ENCODE measurements around the gene PDE6D.

Gene PDE6D

GRCh38 chr2:231706731-231707624 is 74.1 kb downstream of the PDE6D start (continued):
- TF ChIP-seq ZNF280D (tag by site-specific recombination; IDR thresholded peaks at IDR 0.05) = 0 out of 2 replicates have a peak, but pooled peaks have one; percentile 14
- TF ChIP-seq ZNF76 (tag by site-specific recombination; IDR thresholded peaks at IDR 0.05; ENCODE audit: borderline replicate concordance, low read depth) = peak; percentile 83
- TF ChIP-seq ZNF2 (tag by site-specific recombination; IDR thresholded peaks at IDR 0.05) = peak; percentile 67
- no peak for TF ChIP-seq ZNF155 (tag by site-specific recombination; IDR thresholded peaks at IDR 0.05)
- peak; percentile 58 for TF ChIP-seq MZF1 (tag by site-specific recombination; IDR thresholded peaks at IDR 0.05; ENCODE audit: borderline replicate concordance)
- 0 out of 2 replicates have a peak, but pooled peaks have one; percentile 47 for TF ChIP-seq KLF16 (tag by site-specific recombination; IDR thresholded peaks at IDR 0.05)
- TF ChIP-seq ZSCAN18 (tag by site-specific recombination; IDR thresholded peaks at IDR 0.05) = no peak
- TF ChIP-seq FEZF1 (tag by site-specific recombination; IDR thresholded peaks at IDR 0.05) = peak; percentile 59
- TF ChIP-seq PRDM10 (tag by site-specific recombination; IDR thresholded peaks at IDR 0.05) = peak; percentile 81
- peak; percentile 54; the same call in 1 of the 2 replicates for TF ChIP-seq ZNF600 (tag by site-specific recombination; IDR thresholded peaks at IDR 0.05)
- TF ChIP-seq ZBTB10 (tag by site-specific recombination; IDR thresholded peaks at IDR 0.05) = peak; percentile 99
- no peak for TF ChIP-seq ZNF571 (tag by site-specific recombination; IDR thresholded peaks at IDR 0.05)
- TF ChIP-seq TRIM28 (IDR thresholded peaks at IDR 0.05; ENCODE audit: borderline replicate concordance, low read length) = peak; percentile 65; the same call in 1 of the 2 replicates
- 0 out of 2 replicates have a peak, but pooled peaks have one; percentile 5 for TF ChIP-seq ZNF292 (tag by site-specific recombination; IDR thresholded peaks at IDR 0.05; ENCODE audit: borderline replicate concordance, low read depth)
- no peak for TF ChIP-seq ZNF521 (tag by site-specific recombination; IDR thresholded peaks at IDR 0.05)
- TF ChIP-seq ZNF24 (tag by site-specific recombination; IDR thresholded peaks at IDR 0.05) = peak; percentile 36
- TF ChIP-seq EGR2 (tag by site-specific recombination; IDR thresholded peaks at IDR 0.05; ENCODE audit: low read depth) = peak; percentile 42
- TF ChIP-seq KLF17 (tag by site-specific recombination; IDR thresholded peaks at IDR 0.05) = peak; percentile 50; the same call in 1 of the 2 replicates
- TF ChIP-seq ZXDB (tag by site-specific recombination; IDR thresholded peaks at IDR 0.05) = peak; percentile 86
- no peak for TF ChIP-seq ZFP3 (tag by site-specific recombination; IDR thresholded peaks at IDR 0.05; ENCODE audit: low read depth)
- no peak for TF ChIP-seq ZNF670 (tag by site-specific recombination; IDR thresholded peaks at IDR 0.05; ENCODE audit: low read depth)
- TF ChIP-seq ZBTB17 (tag by site-specific recombination; IDR thresholded peaks at IDR 0.05) = peak; percentile 97
- no peak for TF ChIP-seq ZNF157 (tag by site-specific recombination; IDR thresholded peaks at IDR 0.05)
- no peak for TF ChIP-seq ZSCAN16 (tag by site-specific recombination; IDR thresholded peaks at IDR 0.05)
- TF ChIP-seq PBX3 (CRISPR knock-in tag; IDR thresholded peaks at IDR 0.05) = peak; percentile 97
- 0 out of 2 replicates have a peak, but pooled peaks have one; percentile 9 for TF ChIP-seq KLF1 (tag by site-specific recombination; IDR thresholded peaks at IDR 0.05)

All from HEK293 (cell line).